Peyer's patch (tissue), 4 donors: ENCODE measurements around the gene HHIPL1. TPM values are rescaled to one million over a fixed set of nuclear protein-coding genes. Genes with fewer than 3 reads are reported as not detected.

Experiments used
- DNase-seq, 3 donors: peaks; one replicate each; pipeline ENCODE4 v3.0.0-alpha.2; 2017 to 2019
- H3K27ac ChIP-seq, 4 donors: fragments of 200-600 bp; sonication (generic); one replicate each; pipeline ENCODE4 v1.5.1; 2016 to 2019
- H3K27me3 ChIP-seq, 2 donors: fragments of 200-600 bp; sonication (generic); one replicate each; pipeline ENCODE4 v1.5.1; 2019
- H3K36me3 ChIP-seq, 3 donors: fragments of 200-600 bp; sonication (generic); one replicate each; pipeline ENCODE4 v1.5.1; 2016 to 2019
- H3K4me1 ChIP-seq, 4 donors: fragments of 200-600 bp; sonication (generic); one replicate each; pipeline ENCODE4 v1.5.1; 2016 to 2019
- H3K4me3 ChIP-seq, 4 donors: fragments of 200-600 bp; sonication (generic); 1 replicate in 3 of 4; 2 replicates in 1 of 4; pipeline ENCODE4 v1.5.1; 2016 to 2019; ENCODE audit warnings: mild to moderate bottlenecking in 1 of 4
- H3K9me3 ChIP-seq, 4 donors: fragments of 200-600 bp; sonication (generic); one replicate each; pipeline ENCODE4 v1.5.1; 2016 to 2019; ENCODE audit warnings: mild to moderate bottlenecking in 1 of 4
- POLR2A ChIP-seq, 2 donors: fragments of 450-650 bp; IDR thresholded peaks; one replicate each; pipeline ENCODE4 v1.5.1; 2017; ENCODE audit warnings: antibody characterized with exemption in 2 of 2, mild to moderate bottlenecking in 2 of 2, moderate library complexity in 2 of 2
- total RNA-seq, 4 donors: library from RNA; depleted of rRNA; stranded (reverse); fragments of >200 nt; gene quantifications; one replicate each; pipeline ENCODE4 v1.1.0, GENCODE V29; 2016
- TF ChIP-seq, protein P1 (sequence below), 6 experiments: fragments of 450-650 bp in 4 of 6; fragments of 200-600 bp in 2 of 6; sonication (generic) in 1 of 6; IDR thresholded peaks; one replicate each; pipeline ENCODE4 v1.5.1; 2017 to 2019; ENCODE audit warnings: antibody characterized with exemption in 6 of 6, mild to moderate bottlenecking in 3 of 6, moderate library complexity in 1 of 6

Gene HHIPL1
- total RNA-seq, 4 donors from 2014 or later: 0.88 to 2.5 (median 1.0) TPM

DNA sequence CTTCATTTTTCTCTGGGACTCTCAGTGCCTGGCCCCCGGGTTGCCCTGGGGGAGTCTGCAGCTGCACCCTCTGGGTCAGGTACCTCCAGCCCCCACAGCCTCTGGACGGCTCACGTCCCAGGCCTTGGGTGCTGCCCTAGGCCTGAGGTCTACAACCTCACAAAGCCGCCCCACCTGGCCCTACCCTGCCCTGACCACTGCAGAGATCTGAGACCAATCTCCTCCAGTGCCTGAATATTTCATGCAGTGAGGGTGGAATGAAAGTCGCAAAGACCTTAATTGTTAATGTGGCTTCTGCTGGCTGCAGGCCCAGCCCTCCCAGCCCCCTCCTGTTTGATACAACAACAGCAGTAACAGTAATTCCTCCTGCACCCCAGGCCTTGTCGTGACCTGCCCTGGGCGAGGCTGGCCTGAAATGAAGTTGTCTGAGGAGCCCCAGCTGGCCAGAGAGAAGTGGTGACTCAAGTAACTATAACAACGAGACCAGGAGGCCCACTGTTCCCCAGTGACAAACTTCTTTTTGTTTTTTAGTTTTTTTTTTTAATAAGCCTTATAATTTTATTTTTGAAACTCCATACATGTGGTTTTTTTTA is 32.1 kb upstream of the HHIPL1 start:
- H3K27me3 ChIP-seq: no peaks in the 10 kb centered on the region
- H3K36me3 ChIP-seq: no peaks in the 10 kb centered on the region
- H3K9me3 ChIP-seq: no peaks in the 10 kb centered on the region
- peaks cover 0 to 13% (median 0%) of the 10 kb centered on the region in 4 donors for H3K4me1 ChIP-seq
- H3K27ac ChIP-seq: peak overlapping the region in 2 of 4 donors; percentile 74 to 90
- TF ChIP-seq, protein P1, sequence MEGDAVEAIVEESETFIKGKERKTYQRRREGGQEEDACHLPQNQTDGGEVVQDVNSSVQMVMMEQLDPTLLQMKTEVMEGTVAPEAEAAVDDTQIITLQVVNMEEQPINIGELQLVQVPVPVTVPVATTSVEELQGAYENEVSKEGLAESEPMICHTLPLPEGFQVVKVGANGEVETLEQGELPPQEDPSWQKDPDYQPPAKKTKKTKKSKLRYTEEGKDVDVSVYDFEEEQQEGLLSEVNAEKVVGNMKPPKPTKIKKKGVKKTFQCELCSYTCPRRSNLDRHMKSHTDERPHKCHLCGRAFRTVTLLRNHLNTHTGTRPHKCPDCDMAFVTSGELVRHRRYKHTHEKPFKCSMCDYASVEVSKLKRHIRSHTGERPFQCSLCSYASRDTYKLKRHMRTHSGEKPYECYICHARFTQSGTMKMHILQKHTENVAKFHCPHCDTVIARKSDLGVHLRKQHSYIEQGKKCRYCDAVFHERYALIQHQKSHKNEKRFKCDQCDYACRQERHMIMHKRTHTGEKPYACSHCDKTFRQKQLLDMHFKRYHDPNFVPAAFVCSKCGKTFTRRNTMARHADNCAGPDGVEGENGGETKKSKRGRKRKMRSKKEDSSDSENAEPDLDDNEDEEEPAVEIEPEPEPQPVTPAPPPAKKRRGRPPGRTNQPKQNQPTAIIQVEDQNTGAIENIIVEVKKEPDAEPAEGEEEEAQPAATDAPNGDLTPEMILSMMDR (IDR thresholded peaks at IDR 0.05): no peak
- TF ChIP-seq POLR2A (IDR thresholded peaks at IDR 0.05): no peak
- DNase-seq: no peak
- no peak overlapping the region for H3K4me3 ChIP-seq

DNA sequence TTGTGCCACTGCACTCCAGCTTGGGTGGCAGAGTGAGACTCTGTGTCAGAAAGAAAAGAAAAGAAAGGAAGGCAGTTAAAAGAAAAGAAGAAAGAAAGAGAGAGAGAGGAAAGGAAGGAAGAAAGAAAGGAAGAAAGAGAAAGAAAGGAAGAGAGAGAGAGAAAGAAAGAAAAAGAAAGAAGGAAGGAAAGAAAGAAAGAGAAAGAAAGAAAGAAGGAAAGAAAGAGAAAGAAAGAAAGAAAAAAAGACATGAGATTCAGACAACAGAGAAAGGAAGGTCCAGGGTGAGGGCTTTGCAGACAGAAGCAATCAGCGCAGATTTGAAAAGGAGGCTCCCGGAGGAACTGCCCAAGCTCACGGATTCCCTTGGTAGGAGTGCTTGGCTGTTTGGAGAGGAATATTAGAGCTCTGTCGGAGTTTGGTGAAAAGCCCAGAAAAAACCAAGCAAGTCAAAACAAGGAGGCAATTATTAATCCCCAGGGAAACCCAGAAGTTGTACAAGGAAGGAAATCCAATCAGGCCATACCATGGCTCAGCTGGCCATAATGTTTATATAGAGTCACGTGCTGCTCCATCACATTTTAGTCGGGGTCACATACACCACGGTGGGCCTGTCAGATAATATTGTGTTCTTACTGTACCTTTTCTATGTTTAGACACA is 29.3 kb upstream of the HHIPL1 start:
- H3K4me1 ChIP-seq: peaks cover 0 to 13% (median 0%) of the 10 kb centered on the region in 4 donors
- no peaks in the 10 kb centered on the region for H3K36me3 ChIP-seq
- no peaks in the 10 kb centered on the region for H3K9me3 ChIP-seq
- no peak overlapping the region for H3K4me3 ChIP-seq
- TF ChIP-seq POLR2A (IDR thresholded peaks at IDR 0.05): no peak
- TF ChIP-seq, protein P1 (IDR thresholded peaks at IDR 0.05): no peak
- no peak for DNase-seq
- no peak overlapping the region for H3K27ac ChIP-seq
- H3K27me3 ChIP-seq: no peaks in the 10 kb centered on the region

DNA sequence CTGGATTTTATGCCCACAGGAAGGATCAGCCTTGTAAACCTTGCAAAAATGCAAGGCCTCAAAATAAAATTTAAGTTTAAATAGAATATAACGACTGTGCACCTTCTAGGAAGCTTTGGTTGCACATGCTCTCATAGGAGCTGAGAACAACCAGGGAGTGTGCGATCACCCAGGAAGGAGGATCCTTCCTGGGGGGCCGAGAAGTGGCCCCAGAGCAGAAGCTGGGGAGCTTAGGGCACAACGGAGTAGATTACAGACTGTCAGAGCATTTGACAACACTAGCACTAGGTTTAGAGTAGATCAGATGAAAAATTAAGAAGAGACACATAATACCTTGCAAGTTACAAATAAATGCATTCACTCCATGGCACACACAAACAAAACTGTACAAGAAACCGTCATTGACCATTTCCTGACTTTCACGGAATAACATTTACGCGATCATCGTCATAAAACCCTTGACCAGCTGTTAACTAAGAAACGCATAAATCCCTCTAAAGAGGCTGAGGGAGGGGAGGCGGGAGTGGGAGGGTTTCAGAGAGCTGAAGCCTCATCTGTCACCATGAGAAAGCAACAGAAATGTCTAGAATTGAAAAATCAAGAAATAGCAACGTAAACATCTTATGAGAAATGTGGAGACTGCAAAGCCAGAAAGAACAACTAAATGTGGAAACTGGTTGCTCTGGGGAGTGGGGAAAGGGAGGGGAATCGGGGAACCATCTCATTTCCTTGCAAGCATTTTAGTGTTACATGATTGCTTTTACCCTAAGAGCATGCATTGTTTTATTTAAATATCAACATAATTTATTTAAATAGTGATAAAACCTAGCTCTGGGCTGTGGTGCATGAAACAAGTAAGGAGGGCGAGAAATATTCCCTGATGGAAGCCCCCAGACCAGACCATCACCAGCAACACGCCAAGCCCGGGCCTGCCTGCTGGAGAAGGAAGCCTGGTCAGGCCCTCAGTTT is 27.8 kb upstream of the HHIPL1 start:
- TF ChIP-seq, protein P1 (IDR thresholded peaks at IDR 0.05): no peak
- no peak for TF ChIP-seq POLR2A (IDR thresholded peaks at IDR 0.05)
- Histone ChIP-seq H3K4me3 (no peak overlapping the region), H3K4me1 (peaks cover 0 to 13% (median 0%) of the 10 kb centered on the region in 4 donors), H3K36me3 (no peaks in the 10 kb centered on the region), H3K27ac (no peak overlapping the region), H3K9me3 (no peaks in the 10 kb centered on the region), H3K27me3 (no peaks in the 10 kb centered on the region)
- DNase-seq: no peak

DNA sequence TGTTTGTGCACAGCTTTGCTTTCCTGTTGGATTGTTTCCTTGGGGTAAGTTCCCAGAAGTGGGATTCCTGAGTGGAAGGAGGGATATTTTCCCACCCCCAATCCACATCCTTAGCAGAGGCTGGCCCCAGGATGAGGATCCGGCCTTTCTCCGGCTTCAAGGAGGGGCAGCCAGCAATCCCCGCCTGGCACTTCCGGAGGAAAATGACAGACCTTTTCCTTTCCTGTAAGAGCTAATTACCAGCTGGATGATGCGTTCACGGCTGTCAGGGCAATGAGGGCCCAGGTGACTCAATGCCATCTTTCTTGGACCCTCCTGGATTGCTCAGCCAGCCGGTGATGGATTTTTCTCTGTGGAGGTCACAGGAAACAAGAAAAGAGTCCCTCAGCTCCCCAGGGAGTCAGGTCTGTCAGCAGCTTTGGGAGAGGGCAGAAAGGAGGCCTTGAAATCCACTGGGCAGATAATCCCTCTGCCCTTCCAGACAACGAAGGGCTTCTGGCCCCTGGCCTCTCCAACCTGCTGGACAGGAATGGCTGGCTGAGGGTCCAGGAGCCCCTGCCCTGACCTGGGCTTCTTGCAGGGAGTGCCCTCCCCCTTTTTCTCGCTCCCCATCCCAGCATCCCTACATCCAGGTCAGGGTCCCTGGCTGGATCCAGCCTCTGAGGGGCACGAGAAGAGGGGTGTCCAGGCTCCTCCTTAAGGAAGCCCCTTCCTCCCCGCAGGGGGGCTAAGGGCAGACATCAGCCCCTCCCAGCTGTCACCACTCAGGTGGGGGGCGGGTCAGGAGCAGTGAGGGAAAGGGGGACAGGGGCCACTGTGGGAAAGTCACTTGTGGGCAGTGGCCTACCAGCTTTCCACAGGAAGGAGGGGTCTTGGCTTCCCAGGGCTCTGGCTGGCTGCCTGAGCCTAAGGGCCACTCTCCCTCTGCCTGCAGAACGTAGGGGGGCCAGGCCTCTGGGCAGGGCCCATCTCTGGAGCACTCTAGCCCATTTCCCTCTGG is 24.8 kb upstream of the HHIPL1 start:
- Histone ChIP-seq H3K4me1 (no peaks in the 10 kb centered on the region), H3K27me3 (no peaks in the 10 kb centered on the region), H3K9me3 (no peaks in the 10 kb centered on the region), H3K36me3 (no peaks in the 10 kb centered on the region), H3K27ac (no peak overlapping the region), H3K4me3 (no peak overlapping the region)
- DNase-seq: no peak
- TF ChIP-seq, protein P1 (IDR thresholded peaks at IDR 0.05): no peak
- no peak for TF ChIP-seq POLR2A (IDR thresholded peaks at IDR 0.05)

DNA sequence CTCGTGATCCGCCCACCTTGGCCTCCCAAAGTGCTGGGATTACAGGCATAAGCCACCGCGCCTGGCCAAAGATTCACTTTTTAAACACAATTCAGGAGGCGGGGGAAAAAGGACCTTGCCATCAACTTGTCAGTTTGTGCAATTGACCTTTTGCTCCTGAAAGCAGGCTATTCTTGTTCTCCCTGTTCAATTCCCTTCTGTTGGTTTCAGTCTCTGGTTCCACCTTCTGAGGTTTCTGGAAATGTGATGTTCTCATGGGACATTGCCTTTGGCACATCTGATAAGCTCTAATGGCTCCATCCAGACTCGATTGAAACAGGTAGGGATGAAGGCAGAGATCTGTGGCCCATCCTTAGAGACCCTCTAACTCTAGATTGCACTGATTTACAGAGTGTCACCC is 23.0 kb upstream of the HHIPL1 start:
- no peaks in the 10 kb centered on the region for H3K4me1 ChIP-seq
- no peak for DNase-seq

More for the DNA sequence above, 23.0 kb upstream of the HHIPL1 start:
- no peak for TF ChIP-seq POLR2A (IDR thresholded peaks at IDR 0.05)
- TF ChIP-seq, protein P1 (IDR thresholded peaks at IDR 0.05): no peak
- Histone ChIP-seq H3K27ac (no peak overlapping the region), H3K36me3 (no peaks in the 10 kb centered on the region), H3K9me3 (no peaks in the 10 kb centered on the region), H3K4me3 (no peak overlapping the region), H3K27me3 (no peaks in the 10 kb centered on the region)
